Thoracic aorta (tissue), 2 donors: Measurements from ENCODE around the gene TSHZ3. TPM values are rescaled to one million over a fixed set of nuclear protein-coding genes. Genes with fewer than 3 reads are reported as not detected.

Experiments
- ATAC-seq: fragments of 150-250 bp; one replicate; pipeline ENCODE4 v1.8.0; 2017; ENCODE audit warnings: low read depth; ENCODE audit not compliant: insufficient number of reproducible peaks, low FRiP score
- DNase-seq: peaks from one replicate; pipeline ENCODE4 v3.0.0-alpha.2; 2020; ENCODE audit warnings: low spot score
- H3K27ac ChIP-seq, 2 donors: fragments of 200-600 bp; sonication (generic); 1 replicate in 1 of 2; 2 replicates in 1 of 2; pipeline ENCODE4 v1.5.1; 2016; ENCODE audit warnings: mild to moderate bottlenecking in 2 of 2, moderate library complexity in 2 of 2
- H3K27me3 ChIP-seq: fragments of 200-600 bp; sonication (generic); replicated peaks from 2 replicates; pipeline ENCODE4 v1.6.0; 2016; ENCODE audit warnings: mild to moderate bottlenecking; ENCODE audit not compliant: insufficient read depth
- H3K36me3 ChIP-seq: fragments of 200-600 bp; sonication (generic); one replicate; pipeline ENCODE4 v1.5.1; 2016
- H3K4me1 ChIP-seq, 2 donors: fragments of 200-600 bp; sonication (generic); 1 replicate in 1 of 2; 2 replicates in 1 of 2; pipeline versions ENCODE4 v1.5.1 to v1.6.0; 2016; ENCODE audit warnings: low read depth in 2 of 2, mild to moderate bottlenecking in 1 of 2; ENCODE audit not compliant: control insufficient read depth in 1 of 2
- H3K4me3 ChIP-seq: fragments of 200-600 bp; sonication (generic); 2 replicates; pipeline ENCODE4 v1.5.1; 2016; ENCODE audit warnings: mild to moderate bottlenecking
- H3K9me3 ChIP-seq: fragments of 200-600 bp; sonication (generic); 2 replicates; pipeline ENCODE4 v1.5.1; 2016
- total RNA-seq, 2 donors: library from RNA; depleted of rRNA; stranded (reverse); fragments of >200 nt; gene quantifications; one replicate each; pipeline versions ENCODE4 v1.1.0 to v1.2.3, GENCODE V29; 2016
- TF ChIP-seq, protein P1 (sequence below): fragments of 200-600 bp; sonication (generic); IDR thresholded peaks from one replicate; pipeline ENCODE4 v1.5.1; 2019; ENCODE audit warnings: antibody characterized with exemption

Gene TSHZ3
- total RNA-seq = 10 to 100 TPM in 1 of 2 donors, 1 to 10 TPM in 1; 9.3 to 10.2 TPM

DNA sequence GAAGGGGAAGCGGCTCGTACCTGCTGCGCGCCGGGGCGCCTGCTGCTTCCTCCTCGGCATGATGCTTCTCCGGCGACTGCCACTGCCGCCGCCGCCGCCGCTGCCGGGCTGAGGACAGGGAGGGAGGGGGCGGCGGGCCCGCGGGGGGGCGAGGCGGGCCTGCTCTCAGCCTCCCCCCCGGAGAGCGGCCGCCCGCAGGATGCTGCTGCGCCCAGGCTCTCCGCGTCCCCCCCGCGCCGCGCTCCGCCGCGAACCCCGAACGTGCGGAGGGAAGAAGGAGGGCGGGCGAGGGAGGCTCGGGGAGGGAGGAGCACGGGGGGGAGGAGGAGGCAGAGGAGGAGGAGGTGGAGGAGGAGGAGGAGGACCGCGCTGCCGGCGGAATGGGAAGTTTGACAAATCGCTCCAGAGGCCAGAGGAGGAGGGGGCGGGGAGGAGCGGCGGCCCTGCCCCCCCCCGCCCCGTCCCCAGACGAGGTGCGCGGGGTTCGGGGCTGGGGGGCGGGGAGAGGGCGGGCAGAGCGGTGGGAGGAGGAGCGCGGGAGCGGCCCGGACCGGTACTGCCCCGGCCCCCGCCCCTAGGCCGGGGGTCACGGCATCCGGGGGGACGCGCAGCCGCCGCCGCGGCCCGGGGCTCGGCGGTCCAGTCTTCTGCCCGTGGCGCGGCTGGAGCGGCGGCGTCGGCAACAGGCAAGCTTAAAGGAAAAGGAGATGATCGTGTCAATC, at the start of gene TSHZ3:
Gene TSHZ3, minus strand, starts transcription at position 277 of the 722 bp plus-strand sequence. Its CDS starts 217 bp downstream, at position 60.
- no peaks in the 10 kb centered on the region for H3K9me3 ChIP-seq
- ATAC-seq = peak; percentile 33
- no peaks in the 10 kb centered on the region for H3K36me3 ChIP-seq
- H3K4me1 ChIP-seq = peaks cover 9 to 41% of the 10 kb centered on the region in 2 donors
- H3K4me3 ChIP-seq = peak within 1 kb of the TSS; percentile 99
- H3K27ac ChIP-seq = peak within 1 kb of the TSS; percentile 87
- TF ChIP-seq, protein P1, sequence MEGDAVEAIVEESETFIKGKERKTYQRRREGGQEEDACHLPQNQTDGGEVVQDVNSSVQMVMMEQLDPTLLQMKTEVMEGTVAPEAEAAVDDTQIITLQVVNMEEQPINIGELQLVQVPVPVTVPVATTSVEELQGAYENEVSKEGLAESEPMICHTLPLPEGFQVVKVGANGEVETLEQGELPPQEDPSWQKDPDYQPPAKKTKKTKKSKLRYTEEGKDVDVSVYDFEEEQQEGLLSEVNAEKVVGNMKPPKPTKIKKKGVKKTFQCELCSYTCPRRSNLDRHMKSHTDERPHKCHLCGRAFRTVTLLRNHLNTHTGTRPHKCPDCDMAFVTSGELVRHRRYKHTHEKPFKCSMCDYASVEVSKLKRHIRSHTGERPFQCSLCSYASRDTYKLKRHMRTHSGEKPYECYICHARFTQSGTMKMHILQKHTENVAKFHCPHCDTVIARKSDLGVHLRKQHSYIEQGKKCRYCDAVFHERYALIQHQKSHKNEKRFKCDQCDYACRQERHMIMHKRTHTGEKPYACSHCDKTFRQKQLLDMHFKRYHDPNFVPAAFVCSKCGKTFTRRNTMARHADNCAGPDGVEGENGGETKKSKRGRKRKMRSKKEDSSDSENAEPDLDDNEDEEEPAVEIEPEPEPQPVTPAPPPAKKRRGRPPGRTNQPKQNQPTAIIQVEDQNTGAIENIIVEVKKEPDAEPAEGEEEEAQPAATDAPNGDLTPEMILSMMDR = no peak
- H3K27me3 ChIP-seq = no peaks in the 10 kb centered on the region
- no peak for DNase-seq

GRCh38 chr19:31397308-31397707, 48.1 kb upstream of the TSHZ3 start:
- Histone ChIP-seq H3K27me3 (no peaks in the 10 kb centered on the region), H3K36me3 (no peaks in the 10 kb centered on the region), H3K4me3 (no peak overlapping the region), H3K9me3 (no peaks in the 10 kb centered on the region), H3K4me1 (no peaks in the 10 kb centered on the region), H3K27ac (no peak overlapping the region)
- ATAC-seq (no peak), DNase-seq (no peak)
- TF ChIP-seq, protein P1 = no peak

GRCh38 chr19:31392464-31392863, 43.2 kb upstream of the TSHZ3 start:
- Histone ChIP-seq H3K4me1 (no peaks in the 10 kb centered on the region), H3K36me3 (no peaks in the 10 kb centered on the region), H3K9me3 (no peaks in the 10 kb centered on the region), H3K4me3 (no peak overlapping the region), H3K27me3 (no peaks in the 10 kb centered on the region), H3K27ac (no peak overlapping the region)
- TF ChIP-seq, protein P1 = no peak
- ATAC-seq (no peak), DNase-seq (no peak)

- H3K4me3 ChIP-seq = no peak overlapping the region
- TF ChIP-seq, protein P1 = no peak
- no peak for ATAC-seq
- no peaks in the 10 kb centered on the region for H3K4me1 ChIP-seq
- H3K9me3 ChIP-seq = no peaks in the 10 kb centered on the region
- no peaks in the 10 kb centered on the region for H3K36me3 ChIP-seq
- no peaks in the 10 kb centered on the region for H3K27me3 ChIP-seq
- H3K27ac ChIP-seq = no peak overlapping the region
- DNase-seq = no peak
Measured at GRCh38 chr19:31391518-31391917, 42.3 kb upstream of the TSHZ3 start.

DNA sequence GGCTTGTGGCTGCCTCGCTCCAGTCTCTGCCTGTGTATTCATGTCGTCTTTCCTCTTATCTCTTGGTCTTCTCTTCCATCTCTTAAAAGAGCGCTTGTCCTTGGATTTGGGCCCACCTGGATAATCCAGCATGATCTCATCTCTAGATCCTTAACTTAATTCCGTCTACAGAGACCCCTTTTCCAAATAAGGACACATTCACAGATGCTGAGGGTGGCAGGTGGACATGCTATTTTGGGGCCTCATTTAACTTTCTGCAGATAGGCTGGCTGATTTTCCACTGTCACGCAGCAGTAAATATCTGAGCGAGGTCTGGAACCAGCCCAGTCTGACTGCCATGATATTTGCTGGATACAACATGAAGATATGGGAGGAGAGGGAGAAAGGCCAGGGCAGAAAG, 41.5 kb upstream of the TSHZ3 start:
- Histone ChIP-seq H3K4me3 (no peak overlapping the region), H3K27ac (no peak overlapping the region), H3K27me3 (no peaks in the 10 kb centered on the region), H3K36me3 (no peaks in the 10 kb centered on the region), H3K9me3 (no peaks in the 10 kb centered on the region), H3K4me1 (no peaks in the 10 kb centered on the region)
- DNase-seq (no peak), ATAC-seq (no peak)
- TF ChIP-seq, protein P1 = no peak
